ENCODE data around the gene VWA5B1.

Gene VWA5B1

GRCh38 chr1:20347699-20348098, 57.0 kb downstream of the VWA5B1 start:
- no peak for DNase-seq (ENCODE audit: low read depth in 2 of 2)

GRCh38 chr1:20348326-20348915, 57.7 kb downstream of the VWA5B1 start:
- no peak for DNase-seq (ENCODE audit: low read depth in 2 of 2)

GRCh38 chr1:20349561-20349960, 58.9 kb downstream of the VWA5B1 start:
- no peak for DNase-seq (ENCODE audit: low read depth in 2 of 2)

- DNase-seq (ENCODE audit: low read depth in 2 of 2) = no peak
Observed at GRCh38 chr1:20349971-20350370, 59.3 kb downstream of the VWA5B1 start.

GRCh38 chr1:20350421-20350820, 59.7 kb downstream of the VWA5B1 start:
- no peak for DNase-seq (ENCODE audit: low read depth in 2 of 2)

GRCh38 chr1:20351911-20352701, 61.4 kb downstream of the VWA5B1 start:
- no peak for DNase-seq (ENCODE audit: low read depth in 2 of 2)

GRCh38 chr1:20353836-20354235, 63.2 kb downstream of the VWA5B1 start:
- DNase-seq (ENCODE audit: low read depth in 2 of 2) = no peak

- no peak for DNase-seq (ENCODE audit: low read depth in 2 of 2)
Observed at GRCh38 chr1:20354610-20355009, 63.9 kb downstream of the VWA5B1 start.

GRCh38 chr1:20355101-20355827, 64.6 kb downstream of the VWA5B1 start:
- no peak for DNase-seq (ENCODE audit: low read depth in 2 of 2)

- DNase-seq (ENCODE audit: low read depth in 2 of 2) = no peak
Observed at GRCh38 chr1:20355828-20356735, 65.4 kb downstream of the VWA5B1 start.

- DNase-seq (ENCODE audit: low read depth in 2 of 2) = no peak
Observed at GRCh38 chr1:20356850-20357459, 66.3 kb downstream of the VWA5B1 start.

GRCh38 chr1:20357796-20358195, 67.1 kb downstream of the VWA5B1 start:
- no peak for DNase-seq (ENCODE audit: low read depth in 2 of 2)

- DNase-seq (ENCODE audit: low read depth in 2 of 2) = no peak
Observed at GRCh38 chr1:20358761-20359263, 68.1 kb downstream of the VWA5B1 start.

GRCh38 chr1:20359451-20360330, 69.0 kb downstream of the VWA5B1 start:
- peak; percentile 18 to 34 for DNase-seq (ENCODE audit: low read depth in 2 of 2)

GRCh38 chr1:20361401-20361800, 70.7 kb downstream of the VWA5B1 start:
- no peak for DNase-seq (ENCODE audit: low read depth in 2 of 2)

- DNase-seq (ENCODE audit: low read depth in 2 of 2) = no peak
Observed at GRCh38 chr1:20361805-20362381, 71.2 kb downstream of the VWA5B1 start.

- DNase-seq (ENCODE audit: low read depth in 2 of 2) = no peak
Observed at GRCh38 chr1:20362856-20363255, 72.2 kb downstream of the VWA5B1 start.

GRCh38 chr1:20365421-20366055, 74.9 kb downstream of the VWA5B1 start:
- DNase-seq (ENCODE audit: low read depth in 2 of 2) = no peak

- no peak for DNase-seq (ENCODE audit: low read depth in 2 of 2)
Observed at GRCh38 chr1:20366056-20366462, 75.4 kb downstream of the VWA5B1 start.
